Rectal smooth muscle tissue (tissue), 1 donor: ENCODE data around the gene KRT222.

Source experiments
- H3K27ac ChIP-seq: one replicate; pipeline ENCODE4 v1.7.0; 2013; ENCODE audit warnings: low read depth, low read length, inconsistent platforms
- H3K27me3 ChIP-seq: one replicate; pipeline ENCODE4 v1.7.0; 2013; ENCODE audit warnings: low read length; ENCODE audit not compliant: control insufficient read depth, insufficient read depth
- H3K36me3 ChIP-seq: one replicate; pipeline ENCODE4 v1.7.0; 2013; ENCODE audit warnings: low read length; ENCODE audit not compliant: control insufficient read depth, insufficient read depth
- H3K4me1 ChIP-seq: one replicate; pipeline ENCODE4 v1.7.0; 2013; ENCODE audit warnings: low read length; ENCODE audit not compliant: control insufficient read depth, insufficient read depth
- H3K4me3 ChIP-seq: one replicate; pipeline ENCODE4 v1.7.0; 2013; ENCODE audit warnings: low read length
- H3K9ac ChIP-seq: one replicate; pipeline ENCODE4 v1.7.0; 2013; ENCODE audit warnings: low read length

KRT222 gene

DNA sequence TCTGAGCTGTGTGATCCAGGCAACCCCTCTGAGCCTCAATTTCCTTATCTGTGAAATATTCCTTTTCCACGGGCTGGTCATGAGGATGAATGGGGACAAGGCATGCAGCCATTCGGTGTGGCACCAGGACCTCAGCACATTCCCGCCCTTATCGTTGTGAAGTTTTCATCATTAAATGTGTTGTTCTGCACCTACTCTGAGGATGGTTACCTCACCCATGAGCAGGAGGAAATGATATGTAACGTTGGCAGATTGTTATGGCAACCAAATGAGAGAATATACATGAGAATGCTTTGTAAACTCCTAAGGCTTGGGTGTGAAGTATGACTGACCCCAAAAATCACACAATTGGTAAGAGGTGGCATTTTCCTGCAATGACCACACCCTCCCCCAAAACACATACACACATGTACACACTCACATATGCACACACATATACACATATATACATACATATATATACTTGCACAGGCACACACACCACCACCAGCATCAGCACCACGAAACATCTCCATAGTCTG is 56.9 kb downstream of the KRT222 start:
- no peaks in the 10 kb centered on the region for H3K36me3 ChIP-seq
- no peak overlapping the region for H3K4me3 ChIP-seq
- no peaks in the 10 kb centered on the region for H3K27me3 ChIP-seq
- peaks cover 2% of the 10 kb centered on the region for H3K4me1 ChIP-seq
- no peak overlapping the region for H3K9ac ChIP-seq
- H3K27ac ChIP-seq = no peak overlapping the region

DNA sequence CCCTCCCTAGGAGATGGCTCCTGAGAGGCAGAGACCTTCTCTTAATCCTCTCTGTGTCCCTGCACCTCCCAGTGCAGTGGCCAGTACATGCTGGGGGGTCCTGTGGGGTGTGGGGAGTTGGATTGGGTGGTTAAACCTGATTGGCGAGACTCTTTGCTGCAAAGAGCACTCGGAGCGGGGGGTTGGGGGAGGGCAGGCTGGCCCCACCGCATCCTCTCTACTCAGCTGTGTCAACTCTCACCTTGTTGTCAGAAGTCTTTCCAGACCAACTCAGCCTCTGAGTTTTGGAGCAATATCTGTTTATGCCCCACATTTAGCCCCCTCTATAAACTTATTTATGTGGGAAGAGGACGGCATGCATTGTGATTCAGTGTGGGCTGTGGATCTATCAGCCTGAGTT is 57.3 kb downstream of the KRT222 start:
- Histone ChIP-seq H3K27me3 (no peaks in the 10 kb centered on the region), H3K27ac (no peak overlapping the region), H3K36me3 (no peaks in the 10 kb centered on the region), H3K4me3 (no peak overlapping the region), H3K9ac (no peak overlapping the region), H3K4me1 (peaks cover 7% of the 10 kb centered on the region)

DNA sequence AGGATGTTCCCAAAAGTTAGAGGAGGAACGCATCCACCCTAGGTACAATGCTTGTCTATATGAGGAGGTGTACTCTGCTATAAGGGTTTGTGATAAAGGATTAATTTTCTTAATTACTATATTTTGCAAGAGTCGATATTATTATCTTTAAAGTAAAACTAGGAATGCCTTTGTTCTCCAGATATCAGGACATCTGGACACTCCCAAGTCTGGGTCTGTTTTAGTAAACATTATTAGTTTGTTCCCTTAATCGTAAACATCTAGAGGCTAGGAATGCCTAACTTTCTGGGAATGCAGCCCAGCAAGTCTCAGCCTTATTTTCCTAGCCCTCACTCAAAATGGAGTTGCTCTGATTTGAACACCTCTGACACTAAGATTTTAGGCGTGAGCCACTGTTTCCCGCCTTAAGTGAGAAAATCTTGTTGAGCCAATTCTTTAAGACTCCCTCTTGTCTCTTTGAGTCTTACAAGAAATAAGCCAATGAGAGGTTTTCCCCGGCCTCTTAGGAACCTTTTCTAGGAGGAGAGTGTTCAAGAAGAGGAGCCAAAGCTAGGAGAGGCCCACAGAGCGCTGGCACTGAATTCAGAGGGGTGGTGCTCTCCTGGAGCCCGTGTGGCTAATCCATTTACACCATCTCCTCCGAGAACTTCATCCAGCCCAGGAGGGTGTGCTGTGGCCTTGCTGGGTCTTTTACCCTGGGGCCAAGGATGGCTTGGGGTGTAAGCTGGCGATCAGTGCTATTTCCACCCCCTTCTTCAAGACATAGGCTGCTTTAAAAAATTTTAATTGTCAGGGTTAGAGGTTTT is 58.2 kb downstream of the KRT222 start:
- no peak overlapping the region for H3K27ac ChIP-seq
- no peak overlapping the region for H3K4me3 ChIP-seq
- peaks cover 7% of the 10 kb centered on the region for H3K4me1 ChIP-seq
- no peaks in the 10 kb centered on the region for H3K27me3 ChIP-seq
- no peak overlapping the region for H3K9ac ChIP-seq
- no peaks in the 10 kb centered on the region for H3K36me3 ChIP-seq

DNA sequence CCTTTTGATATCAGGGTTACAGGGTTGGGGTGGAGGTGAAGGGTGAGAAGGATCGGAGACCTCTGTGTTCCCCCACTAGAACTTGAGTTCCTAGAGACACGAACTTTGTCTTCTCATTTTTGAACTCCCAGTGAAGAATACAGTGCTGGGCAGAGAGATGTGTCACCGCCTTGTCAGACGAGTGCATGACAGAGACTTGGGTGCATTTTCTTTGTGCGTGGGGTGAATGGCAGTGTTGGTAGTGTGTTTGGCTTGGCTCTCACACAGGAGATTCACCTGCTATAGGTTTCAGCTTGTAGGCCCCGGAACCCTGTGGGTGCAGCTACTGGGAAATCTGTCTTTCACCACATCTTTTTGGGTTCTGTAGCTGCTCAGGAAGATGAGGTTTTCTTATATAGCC is 59.7 kb downstream of the KRT222 start:
- no peaks in the 10 kb centered on the region for H3K27me3 ChIP-seq
- peaks cover 7% of the 10 kb centered on the region for H3K4me1 ChIP-seq
- no peak overlapping the region for H3K27ac ChIP-seq
- H3K36me3 ChIP-seq = no peaks in the 10 kb centered on the region
- H3K9ac ChIP-seq = no peak overlapping the region
- H3K4me3 ChIP-seq = no peak overlapping the region
